ENCODE measurements around the gene IL24.

GRCh38 chr1:206925106-206925736 lies 28.0 kb downstream of the IL24 start:
- TF ChIP-seq GABPA (IDR thresholded peaks at IDR 0.05; ENCODE audit: low read depth) (no peak), CTCF (IDR thresholded peaks at IDR 0.05; ENCODE audit: insufficient read depth, low read length) (no peak), POLR2AphosphoS5 (IDR thresholded peaks at IDR 0.05; ENCODE audit: low read depth) (no peak)
- TF ChIP-seq, protein P1, sequence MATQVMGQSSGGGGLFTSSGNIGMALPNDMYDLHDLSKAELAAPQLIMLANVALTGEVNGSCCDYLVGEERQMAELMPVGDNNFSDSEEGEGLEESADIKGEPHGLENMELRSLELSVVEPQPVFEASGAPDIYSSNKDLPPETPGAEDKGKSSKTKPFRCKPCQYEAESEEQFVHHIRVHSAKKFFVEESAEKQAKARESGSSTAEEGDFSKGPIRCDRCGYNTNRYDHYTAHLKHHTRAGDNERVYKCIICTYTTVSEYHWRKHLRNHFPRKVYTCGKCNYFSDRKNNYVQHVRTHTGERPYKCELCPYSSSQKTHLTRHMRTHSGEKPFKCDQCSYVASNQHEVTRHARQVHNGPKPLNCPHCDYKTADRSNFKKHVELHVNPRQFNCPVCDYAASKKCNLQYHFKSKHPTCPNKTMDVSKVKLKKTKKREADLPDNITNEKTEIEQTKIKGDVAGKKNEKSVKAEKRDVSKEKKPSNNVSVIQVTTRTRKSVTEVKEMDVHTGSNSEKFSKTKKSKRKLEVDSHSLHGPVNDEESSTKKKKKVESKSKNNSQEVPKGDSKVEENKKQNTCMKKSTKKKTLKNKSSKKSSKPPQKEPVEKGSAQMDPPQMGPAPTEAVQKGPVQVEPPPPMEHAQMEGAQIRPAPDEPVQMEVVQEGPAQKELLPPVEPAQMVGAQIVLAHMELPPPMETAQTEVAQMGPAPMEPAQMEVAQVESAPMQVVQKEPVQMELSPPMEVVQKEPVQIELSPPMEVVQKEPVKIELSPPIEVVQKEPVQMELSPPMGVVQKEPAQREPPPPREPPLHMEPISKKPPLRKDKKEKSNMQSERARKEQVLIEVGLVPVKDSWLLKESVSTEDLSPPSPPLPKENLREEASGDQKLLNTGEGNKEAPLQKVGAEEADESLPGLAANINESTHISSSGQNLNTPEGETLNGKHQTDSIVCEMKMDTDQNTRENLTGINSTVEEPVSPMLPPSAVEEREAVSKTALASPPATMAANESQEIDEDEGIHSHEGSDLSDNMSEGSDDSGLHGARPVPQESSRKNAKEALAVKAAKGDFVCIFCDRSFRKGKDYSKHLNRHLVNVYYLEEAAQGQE (IDR thresholded peaks at IDR 0.05; ENCODE audit: insufficient replicate concordance, low read depth), result no peak

All from HL-60 (cell line).